Nephron progenitor cell (in vitro differentiated cells): ENCODE results near the gene COL6A2.
A peak's percentile ranks its signal among the peaks of the same experiment; 100 is the strongest.

Experiments
- DNase-seq: peaks from one replicate; pipeline ENCODE4 v3.0.0; 2021
- H3K27ac Mint-ChIP-seq: 2 replicates; pipeline ENCODE4 v1.8.0; 2021; ENCODE audit warnings: mild to moderate bottlenecking, moderate library complexity, mixed read lengths
- H3K27me3 Mint-ChIP-seq: 2 replicates; pipeline ENCODE4 v1.8.0; 2021; ENCODE audit warnings: mild to moderate bottlenecking, low read depth, mixed read lengths; ENCODE audit not compliant: poor library complexity
- H3K36me3 Mint-ChIP-seq: 2 replicates; pipeline ENCODE4 v1.8.0; 2021; ENCODE audit warnings: low read depth, mixed read lengths
- H3K4me1 Mint-ChIP-seq: 2 replicates; pipeline ENCODE4 v1.8.0; 2021; ENCODE audit warnings: mixed read lengths
- H3K4me3 Mint-ChIP-seq: 2 replicates; pipeline ENCODE4 v1.8.0; 2021; ENCODE audit warnings: mild to moderate bottlenecking, moderate library complexity, mixed read lengths
- H3K9me3 Mint-ChIP-seq: 2 replicates; pipeline ENCODE4 v1.8.0; 2021; ENCODE audit warnings: mild to moderate bottlenecking, moderate library complexity, mixed read lengths
- CTCF ChIP-seq: fragments of 200-600 bp; sonication (generic); IDR thresholded peaks from 2 replicates; pipeline ENCODE4 v1.5.0; 2021; ENCODE audit warnings: antibody characterized with exemption

The COL6A2 gene

GRCh38 chr21:46091631-46092025 is 6.3 kb upstream of the COL6A2 start:
- peaks cover 22% of the 10 kb centered on the region for H3K4me1 Mint-ChIP-seq
- TF ChIP-seq CTCF, result no peak
- H3K27ac Mint-ChIP-seq, result no peak overlapping the region

GRCh38 chr21:46092026-46092764 is 5.7 kb upstream of the COL6A2 start:
- Mint-ChIP-seq H3K36me3 (peaks cover 10% of the 10 kb centered on the region), H3K4me3 (no peak overlapping the region), H3K27me3 (peaks cover 20% of the 10 kb centered on the region), H3K9me3 (peaks cover 47% of the 10 kb centered on the region), H3K4me1 (peaks cover 27% of the 10 kb centered on the region), H3K27ac (no peak overlapping the region)
- no peak for TF ChIP-seq CTCF
- DNase-seq, result no peak

More at GRCh38 chr21:46091631-46092025, 6.3 kb upstream of the COL6A2 start:
- no peak overlapping the region for H3K4me3 Mint-ChIP-seq
- peaks cover 52% of the 10 kb centered on the region for H3K9me3 Mint-ChIP-seq
- H3K36me3 Mint-ChIP-seq, result peaks cover 10% of the 10 kb centered on the region
- no peak for DNase-seq
- peaks cover 18% of the 10 kb centered on the region for H3K27me3 Mint-ChIP-seq

GRCh38 chr21:46092811-46093667 is 4.9 kb upstream of the COL6A2 start:
- peaks cover 38% of the 10 kb centered on the region for H3K9me3 Mint-ChIP-seq
- no peak overlapping the region for H3K4me3 Mint-ChIP-seq
- TF ChIP-seq CTCF, result no peak
- peak overlapping the region; percentile 71 for H3K27ac Mint-ChIP-seq
- peaks cover 10% of the 10 kb centered on the region for H3K36me3 Mint-ChIP-seq
- H3K27me3 Mint-ChIP-seq, result peaks cover 19% of the 10 kb centered on the region
- H3K4me1 Mint-ChIP-seq, result peaks cover 28% of the 10 kb centered on the region
- no peak for DNase-seq

GRCh38 chr21:46093668-46094400 is 4.1 kb upstream of the COL6A2 start:
- Mint-ChIP-seq H3K4me3 (no peak overlapping the region), H3K36me3 (peaks cover 10% of the 10 kb centered on the region), H3K27ac (no peak overlapping the region), H3K4me1 (peaks cover 28% of the 10 kb centered on the region), H3K27me3 (peaks cover 20% of the 10 kb centered on the region), H3K9me3 (peaks cover 30% of the 10 kb centered on the region)
- no peak for DNase-seq
- no peak for TF ChIP-seq CTCF

GRCh38 chr21:46094401-46095082 is 3.4 kb upstream of the COL6A2 start:
- H3K4me1 Mint-ChIP-seq, result peaks cover 28% of the 10 kb centered on the region

More at GRCh38 chr21:46094401-46095082, 3.4 kb upstream of the COL6A2 start:
- no peak for DNase-seq
- Mint-ChIP-seq H3K4me3 (peak overlapping the region; percentile 4), H3K36me3 (peaks cover 10% of the 10 kb centered on the region), H3K9me3 (peaks cover 23% of the 10 kb centered on the region), H3K27me3 (peaks cover 27% of the 10 kb centered on the region), H3K27ac (peak overlapping the region; percentile 61)
- no peak for TF ChIP-seq CTCF
